ENCODE measurements around the gene NMNAT2. TPM values are rescaled to one million over a fixed set of nuclear protein-coding genes. Genes with fewer than 3 reads are reported as not detected.

The NMNAT2 gene
- total RNA-seq, 4 donors from 2014 or later: 1.0 to 4.5 (median 2.4) TPM

- no peak for TF ChIP-seq CTCF (IDR thresholded peaks at IDR 0.05; ENCODE audit: low read depth)
These were observed 155.5 kb downstream of the NMNAT2 start for GRCh38 chr1:183262628-183263200.

- no peak for TF ChIP-seq CTCF (IDR thresholded peaks at IDR 0.05; ENCODE audit: low read depth)
These were observed 158.3 kb downstream of the NMNAT2 start for GRCh38 chr1:183259924-183260323.

GRCh38 chr1:183255073-183255472 is 163.1 kb downstream of the NMNAT2 start:
- TF ChIP-seq CTCF (IDR thresholded peaks at IDR 0.05; ENCODE audit: low read depth): no peak

GRCh38 chr1:183251959-183252450 is 166.2 kb downstream of the NMNAT2 start:
- no peak for TF ChIP-seq CTCF (IDR thresholded peaks at IDR 0.05; ENCODE audit: low read depth)

GRCh38 chr1:183251101-183251958 is 166.8 kb downstream of the NMNAT2 start:
- no peak for TF ChIP-seq CTCF (IDR thresholded peaks at IDR 0.05; ENCODE audit: low read depth)

- no peak for TF ChIP-seq CTCF (IDR thresholded peaks at IDR 0.05; ENCODE audit: low read depth)
These were observed 168.2 kb downstream of the NMNAT2 start for GRCh38 chr1:183249941-183250452.

- no peak for TF ChIP-seq CTCF (IDR thresholded peaks at IDR 0.05; ENCODE audit: low read depth)
These were observed 169.0 kb downstream of the NMNAT2 start for GRCh38 chr1:183248989-183249691.
